BE2C (cell line): ENCODE results near the gene DEFB110.

Experiments
- DNase-seq: peaks from one replicate; pipeline ENCODE4 v3.0.0-alpha.2; 2020
- H3K27me3 ChIP-seq: fragments of 250-450 bp; sonication (Bioruptor Pico); 2 replicates; pipeline ENCODE4 v1.5.1; 2020; ENCODE audit warnings: mild to moderate bottlenecking
- H3K36me3 ChIP-seq: fragments of 250-450 bp; sonication (Bioruptor Pico); 2 replicates; pipeline ENCODE4 v1.5.1; 2020; ENCODE audit warnings: mild to moderate bottlenecking
- H3K4me1 ChIP-seq: fragments of 250-450 bp; sonication (Bioruptor Pico); 2 replicates; pipeline ENCODE4 v1.5.1; 2020
- H3K4me3 ChIP-seq: 2 replicates; pipeline ENCODE4 v1.5.1; 2011; ENCODE audit warnings: low read depth, low read length
- H3K9me3 ChIP-seq: fragments of 250-450 bp; sonication (Bioruptor Pico); 2 replicates; pipeline ENCODE4 v1.5.1; 2020
- TF ChIP-seq, protein P1 (sequence below): IDR thresholded peaks from 2 replicates; pipeline ENCODE4 v1.5.1; 2012; ENCODE audit warnings: mild to moderate bottlenecking, low read depth, low read length

DEFB110 gene

DNA sequence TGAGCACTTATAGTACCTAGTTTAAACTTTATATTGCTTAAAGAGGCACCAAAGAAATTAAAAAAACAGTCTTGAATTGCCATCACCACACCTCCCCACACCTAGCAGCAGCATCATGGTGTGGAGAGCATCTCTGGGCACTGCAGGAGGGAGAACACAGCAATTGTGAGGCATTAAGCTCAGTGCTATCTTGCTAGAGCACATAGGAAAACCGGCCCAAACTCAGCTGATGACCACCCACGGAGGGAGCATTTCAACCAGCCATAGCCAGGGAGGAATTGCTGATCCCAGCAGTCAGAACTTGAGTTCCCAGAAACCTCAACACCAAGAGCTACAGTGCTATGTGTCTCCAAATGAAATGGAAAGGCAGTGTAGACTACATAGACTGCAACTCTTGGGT lies 32.9 kb downstream of the DEFB110 start:
- TF ChIP-seq, protein P1, sequence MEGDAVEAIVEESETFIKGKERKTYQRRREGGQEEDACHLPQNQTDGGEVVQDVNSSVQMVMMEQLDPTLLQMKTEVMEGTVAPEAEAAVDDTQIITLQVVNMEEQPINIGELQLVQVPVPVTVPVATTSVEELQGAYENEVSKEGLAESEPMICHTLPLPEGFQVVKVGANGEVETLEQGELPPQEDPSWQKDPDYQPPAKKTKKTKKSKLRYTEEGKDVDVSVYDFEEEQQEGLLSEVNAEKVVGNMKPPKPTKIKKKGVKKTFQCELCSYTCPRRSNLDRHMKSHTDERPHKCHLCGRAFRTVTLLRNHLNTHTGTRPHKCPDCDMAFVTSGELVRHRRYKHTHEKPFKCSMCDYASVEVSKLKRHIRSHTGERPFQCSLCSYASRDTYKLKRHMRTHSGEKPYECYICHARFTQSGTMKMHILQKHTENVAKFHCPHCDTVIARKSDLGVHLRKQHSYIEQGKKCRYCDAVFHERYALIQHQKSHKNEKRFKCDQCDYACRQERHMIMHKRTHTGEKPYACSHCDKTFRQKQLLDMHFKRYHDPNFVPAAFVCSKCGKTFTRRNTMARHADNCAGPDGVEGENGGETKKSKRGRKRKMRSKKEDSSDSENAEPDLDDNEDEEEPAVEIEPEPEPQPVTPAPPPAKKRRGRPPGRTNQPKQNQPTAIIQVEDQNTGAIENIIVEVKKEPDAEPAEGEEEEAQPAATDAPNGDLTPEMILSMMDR: no peak
- DNase-seq: no peak

DNA sequence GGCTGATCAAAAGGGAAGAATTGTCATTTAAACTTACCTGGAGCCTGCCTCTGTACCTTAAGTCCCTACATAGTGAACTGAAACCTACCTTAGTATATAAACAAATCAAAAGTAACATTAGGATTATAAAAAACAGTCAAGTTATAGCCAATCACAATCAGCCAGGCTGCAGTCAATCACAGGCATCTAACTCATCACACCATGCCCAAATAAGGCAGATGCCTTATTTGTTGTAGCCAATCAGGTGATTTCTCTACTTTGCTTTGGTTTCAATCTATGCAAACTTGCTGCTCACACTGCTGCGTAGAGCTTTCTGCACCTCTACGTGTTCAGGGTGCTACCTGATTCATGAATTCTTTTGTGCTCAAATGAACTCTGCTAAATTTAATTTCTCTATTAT lies 34.0 kb downstream of the DEFB110 start:
- TF ChIP-seq, protein P1: no peak
- Histone ChIP-seq H3K36me3 (no peaks in the 10 kb centered on the region), H3K4me3 (no peak overlapping the region), H3K4me1 (no peaks in the 10 kb centered on the region), H3K9me3 (no peaks in the 10 kb centered on the region), H3K27me3 (no peaks in the 10 kb centered on the region)
- no peak for DNase-seq

More for the DNA sequence above, 32.9 kb downstream of the DEFB110 start:
- no peaks in the 10 kb centered on the region for H3K36me3 ChIP-seq
- no peaks in the 10 kb centered on the region for H3K9me3 ChIP-seq
- no peaks in the 10 kb centered on the region for H3K4me1 ChIP-seq
- no peak overlapping the region for H3K4me3 ChIP-seq
- no peaks in the 10 kb centered on the region for H3K27me3 ChIP-seq

DNA sequence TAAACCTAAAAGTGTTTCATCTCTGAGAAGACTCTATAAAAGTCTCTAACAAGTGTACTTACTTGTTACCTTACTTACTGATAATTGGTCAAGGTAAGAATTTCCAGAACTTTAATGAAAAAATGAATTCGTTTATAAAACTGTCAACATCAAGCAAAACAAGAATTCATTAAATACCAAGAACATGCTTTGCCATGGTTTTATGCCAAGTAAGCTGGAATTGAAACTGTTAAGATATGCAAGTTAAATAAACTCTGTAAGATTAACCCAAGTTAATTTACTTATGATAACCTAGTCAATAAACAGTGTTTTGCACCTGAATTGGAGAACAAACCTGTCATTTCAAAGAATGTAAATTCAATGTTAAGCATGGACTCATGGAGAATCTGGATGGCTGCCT lies 35.2 kb downstream of the DEFB110 start:
- no peaks in the 10 kb centered on the region for H3K9me3 ChIP-seq
- no peak overlapping the region for H3K4me3 ChIP-seq
- TF ChIP-seq, protein P1: no peak
- no peak for DNase-seq
- no peaks in the 10 kb centered on the region for H3K36me3 ChIP-seq
- no peaks in the 10 kb centered on the region for H3K4me1 ChIP-seq
- H3K27me3 ChIP-seq: no peaks in the 10 kb centered on the region

DNA sequence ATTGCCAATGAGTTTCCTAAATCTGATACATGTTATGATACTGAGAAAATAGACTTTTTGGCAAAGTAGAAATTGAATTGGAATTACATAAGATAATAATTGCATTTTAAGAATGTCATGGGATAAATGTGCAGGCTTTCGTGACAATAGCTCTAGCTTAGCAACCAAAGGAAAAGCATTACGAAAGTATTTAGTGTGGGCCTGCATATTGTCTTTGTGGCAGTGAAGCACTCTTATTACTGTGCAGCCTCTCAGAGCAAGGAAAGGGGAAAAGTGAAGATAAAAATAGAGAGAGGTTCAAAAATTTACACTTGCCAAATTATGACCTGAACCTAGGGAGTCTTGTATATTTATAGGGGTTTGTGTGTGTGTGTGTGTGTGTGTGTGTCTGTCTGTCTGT lies 39.7 kb downstream of the DEFB110 start:
- Histone ChIP-seq H3K27me3 (no peaks in the 10 kb centered on the region), H3K36me3 (no peaks in the 10 kb centered on the region), H3K4me1 (no peaks in the 10 kb centered on the region), H3K9me3 (no peaks in the 10 kb centered on the region), H3K4me3 (no peak overlapping the region)
- TF ChIP-seq, protein P1: no peak
- no peak for DNase-seq

DNA sequence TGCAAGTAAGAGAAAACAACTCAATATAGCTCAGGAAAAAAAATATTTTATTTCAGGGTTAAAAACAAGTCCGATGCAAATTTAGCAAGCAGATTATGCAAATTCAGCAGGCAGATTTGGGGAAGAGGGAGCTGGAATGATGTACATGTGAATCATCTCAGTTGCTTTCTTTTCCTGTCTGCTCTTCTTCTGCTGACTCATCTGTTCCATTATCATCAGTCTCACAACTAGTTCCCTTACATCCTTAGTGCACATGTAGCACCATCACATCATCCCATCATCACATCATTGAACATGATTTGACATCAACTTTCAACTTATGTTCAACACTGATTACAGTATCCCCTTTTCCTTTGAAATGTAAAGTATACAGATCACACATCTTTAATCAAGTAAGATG lies 40.9 kb downstream of the DEFB110 start:
- Histone ChIP-seq H3K4me3 (no peak overlapping the region), H3K27me3 (no peaks in the 10 kb centered on the region), H3K36me3 (no peaks in the 10 kb centered on the region), H3K4me1 (no peaks in the 10 kb centered on the region), H3K9me3 (no peaks in the 10 kb centered on the region)
- TF ChIP-seq, protein P1: no peak
- no peak for DNase-seq

DNA sequence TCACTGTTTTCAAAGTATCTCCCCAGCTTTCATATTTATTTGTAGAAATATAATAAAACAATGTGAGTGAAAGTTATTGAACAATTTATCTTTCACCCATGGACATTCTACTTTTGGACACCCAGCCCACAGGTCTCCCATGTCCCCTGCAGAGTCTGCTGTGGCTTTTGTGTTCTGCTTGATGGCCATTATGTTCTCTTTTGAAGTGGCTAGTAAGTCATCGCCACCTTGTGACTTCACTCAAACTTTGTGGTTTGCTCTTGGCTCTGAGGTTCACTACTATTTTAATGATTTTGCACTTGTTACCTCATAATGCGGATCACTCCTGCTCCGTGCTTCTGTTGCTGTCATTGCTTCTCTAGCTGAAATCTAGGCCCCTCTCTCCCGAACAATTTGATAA lies 42.2 kb downstream of the DEFB110 start:
- H3K9me3 ChIP-seq: no peaks in the 10 kb centered on the region
- no peak overlapping the region for H3K4me3 ChIP-seq
- TF ChIP-seq, protein P1: no peak
- H3K27me3 ChIP-seq: no peaks in the 10 kb centered on the region
- no peak for DNase-seq
- H3K4me1 ChIP-seq: no peaks in the 10 kb centered on the region
- H3K36me3 ChIP-seq: no peaks in the 10 kb centered on the region
